Measurements from ENCODE around the gene CPA1. TPM values are rescaled to one million over a fixed set of nuclear protein-coding genes. Genes with fewer than 3 reads are reported as not detected.

CPA1 gene
- total RNA-seq, 1 donor from 2014 or later: 0.41 TPM

DNA sequence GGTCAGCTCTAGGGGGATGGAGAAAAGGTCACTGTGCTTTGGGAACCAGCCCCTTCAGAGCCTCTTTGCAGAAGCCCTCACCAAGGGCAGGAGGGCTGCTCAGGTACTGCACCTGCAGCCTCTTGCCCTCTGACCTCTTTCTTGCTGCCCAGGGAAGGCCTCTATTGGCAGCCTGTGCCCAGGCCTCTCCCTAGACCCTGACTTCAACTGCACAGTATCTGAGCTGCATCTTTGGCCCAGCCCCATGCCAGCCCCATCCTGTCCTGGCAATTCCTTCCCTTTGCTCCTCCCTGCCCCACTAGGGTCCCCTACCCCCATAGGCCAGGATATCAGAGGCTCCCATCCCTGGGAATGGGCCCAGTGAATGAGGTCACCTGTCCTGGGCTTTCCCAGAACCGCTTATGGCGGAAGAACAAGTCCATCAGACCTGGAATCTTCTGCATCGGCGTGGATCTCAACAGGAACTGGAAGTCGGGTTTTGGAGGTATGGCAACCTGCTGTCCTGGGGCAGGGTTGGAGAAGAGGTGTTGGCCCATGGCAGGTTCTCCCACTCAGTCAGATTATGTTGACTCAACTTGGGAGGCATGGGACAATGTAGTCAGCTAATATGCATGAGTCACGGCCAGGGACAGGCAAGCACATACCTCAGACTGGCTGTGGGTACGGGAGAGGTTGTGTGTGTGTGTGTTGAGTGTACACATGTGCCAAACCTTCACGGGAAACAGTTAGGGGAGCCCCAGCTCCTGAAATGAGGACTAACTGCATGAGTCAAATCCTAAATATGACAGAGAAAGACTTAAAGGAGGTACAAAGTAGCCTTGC is 17.1 kb upstream of the CPA1 start:
- peaks cover 31% of the 10 kb centered on the region for H3K4me1 Mint-ChIP-seq (ENCODE audit: unreplicated experiment)
- peaks cover 10% of the 10 kb centered on the region for H3K36me3 Mint-ChIP-seq
- H3K27me3 Mint-ChIP-seq: no peaks in the 10 kb centered on the region
- peak overlapping the region; percentile 85 for H3K27ac Mint-ChIP-seq
- no peak for DNase-seq (ENCODE audit: extremely low spot score, unreplicated experiment)
- no peak overlapping the region for H3K4me3 Mint-ChIP-seq
- TF ChIP-seq, protein P1, sequence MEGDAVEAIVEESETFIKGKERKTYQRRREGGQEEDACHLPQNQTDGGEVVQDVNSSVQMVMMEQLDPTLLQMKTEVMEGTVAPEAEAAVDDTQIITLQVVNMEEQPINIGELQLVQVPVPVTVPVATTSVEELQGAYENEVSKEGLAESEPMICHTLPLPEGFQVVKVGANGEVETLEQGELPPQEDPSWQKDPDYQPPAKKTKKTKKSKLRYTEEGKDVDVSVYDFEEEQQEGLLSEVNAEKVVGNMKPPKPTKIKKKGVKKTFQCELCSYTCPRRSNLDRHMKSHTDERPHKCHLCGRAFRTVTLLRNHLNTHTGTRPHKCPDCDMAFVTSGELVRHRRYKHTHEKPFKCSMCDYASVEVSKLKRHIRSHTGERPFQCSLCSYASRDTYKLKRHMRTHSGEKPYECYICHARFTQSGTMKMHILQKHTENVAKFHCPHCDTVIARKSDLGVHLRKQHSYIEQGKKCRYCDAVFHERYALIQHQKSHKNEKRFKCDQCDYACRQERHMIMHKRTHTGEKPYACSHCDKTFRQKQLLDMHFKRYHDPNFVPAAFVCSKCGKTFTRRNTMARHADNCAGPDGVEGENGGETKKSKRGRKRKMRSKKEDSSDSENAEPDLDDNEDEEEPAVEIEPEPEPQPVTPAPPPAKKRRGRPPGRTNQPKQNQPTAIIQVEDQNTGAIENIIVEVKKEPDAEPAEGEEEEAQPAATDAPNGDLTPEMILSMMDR (conservative IDR thresholded peaks at IDR 0.05): no peak
- peaks cover 4% of the 10 kb centered on the region for H3K9me3 Mint-ChIP-seq

DNA sequence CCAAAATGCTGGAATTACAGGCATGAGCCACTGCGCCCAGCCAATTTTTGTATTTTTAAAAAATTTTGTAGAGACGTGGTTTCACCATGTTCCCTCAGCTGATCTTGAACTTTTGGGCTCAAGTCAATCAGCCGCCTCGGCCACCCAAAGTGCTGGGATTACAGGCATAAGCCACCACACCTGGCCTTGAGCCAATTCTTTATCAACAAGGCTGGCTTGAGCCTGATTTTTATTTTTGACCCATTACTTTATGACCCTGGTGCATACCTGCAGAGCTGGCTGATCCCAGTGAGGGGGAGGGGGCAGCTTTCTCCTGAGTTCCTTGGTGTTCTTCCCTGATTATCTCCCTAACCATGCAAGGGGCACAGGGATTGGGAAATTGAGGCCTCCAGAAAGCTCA is 15.8 kb upstream of the CPA1 start:
- Mint-ChIP-seq H3K4me3 (no peak overlapping the region), H3K27me3 (no peaks in the 10 kb centered on the region), H3K9me3 (no peaks in the 10 kb centered on the region), H3K36me3 (peaks cover 8% of the 10 kb centered on the region), H3K27ac (no peak overlapping the region), H3K4me1 (ENCODE audit: unreplicated experiment) (peaks cover 43% of the 10 kb centered on the region)
- TF ChIP-seq, protein P1 (conservative IDR thresholded peaks at IDR 0.05): no peak
- DNase-seq (ENCODE audit: extremely low spot score, unreplicated experiment): no peak

DNA sequence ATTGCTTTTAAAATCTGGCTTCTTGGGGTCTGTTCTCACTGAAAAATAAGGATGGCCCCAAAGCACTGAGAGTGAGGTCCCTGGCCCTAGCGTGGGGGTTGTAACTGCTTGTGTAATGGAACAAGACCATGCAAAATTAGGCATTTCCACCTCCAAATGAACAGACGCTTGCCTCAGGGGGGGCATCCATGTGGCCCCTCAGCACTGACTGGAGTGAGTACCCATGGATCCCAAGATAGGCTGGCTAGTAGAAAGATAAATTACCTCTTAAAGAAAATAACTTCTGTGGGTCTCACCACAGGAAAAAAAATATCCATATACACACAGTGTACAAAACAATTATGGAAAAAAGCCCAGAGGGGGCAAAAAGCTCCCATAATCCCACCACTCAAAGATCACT is 15.2 kb upstream of the CPA1 start:
- no peak for DNase-seq (ENCODE audit: extremely low spot score, unreplicated experiment)
- TF ChIP-seq, protein P1 (conservative IDR thresholded peaks at IDR 0.05): no peak
- no peaks in the 10 kb centered on the region for H3K9me3 Mint-ChIP-seq
- peaks cover 4% of the 10 kb centered on the region for H3K36me3 Mint-ChIP-seq
- H3K27ac Mint-ChIP-seq: peak overlapping the region; percentile 86
- no peaks in the 10 kb centered on the region for H3K27me3 Mint-ChIP-seq
- H3K4me1 Mint-ChIP-seq (ENCODE audit: unreplicated experiment): peaks cover 50% of the 10 kb centered on the region
- peak overlapping the region; percentile 44 for H3K4me3 Mint-ChIP-seq

DNA sequence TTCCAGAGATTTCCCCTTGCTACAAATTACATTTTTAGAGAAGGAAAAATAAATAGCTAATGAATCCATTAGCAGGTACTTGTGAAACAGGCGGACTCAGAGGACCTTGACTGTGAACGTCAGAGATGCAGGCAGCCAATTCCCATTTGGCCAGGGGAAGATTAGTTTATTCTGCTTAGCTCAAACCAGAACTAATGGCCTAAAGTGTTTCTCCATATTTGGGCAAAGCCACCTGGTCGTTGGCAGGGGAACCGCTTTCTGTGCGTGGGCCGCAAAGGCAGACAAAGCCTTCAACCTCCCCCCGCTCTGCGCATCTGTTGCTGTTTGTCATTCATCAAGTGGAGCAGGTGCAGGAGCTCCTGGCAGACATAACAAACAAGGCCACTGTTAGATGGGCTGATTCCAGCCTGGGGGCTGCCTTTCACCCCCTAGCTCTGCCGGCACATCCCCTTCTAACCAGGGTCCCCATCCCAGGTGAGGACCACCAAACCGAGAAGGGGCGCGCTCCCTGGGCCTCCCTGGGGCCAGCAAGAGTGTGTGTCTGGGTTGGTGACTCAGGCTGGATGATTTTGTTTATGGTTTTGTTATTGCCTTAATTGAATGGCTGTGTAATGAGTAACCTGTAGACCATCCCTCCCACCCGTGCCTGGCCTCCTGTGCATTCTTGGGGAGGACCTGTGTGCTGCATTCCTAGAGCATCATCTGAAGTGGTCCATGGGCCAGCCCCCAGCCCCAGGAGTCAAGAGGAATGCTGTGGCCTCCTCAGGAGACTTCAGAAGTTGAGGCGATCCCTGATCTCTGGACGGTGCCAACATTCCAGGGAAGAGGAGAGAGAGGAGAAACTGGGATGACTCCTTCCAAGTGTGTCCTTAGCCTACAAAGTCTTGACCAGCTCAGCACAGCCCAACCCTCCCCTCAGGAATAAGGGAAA is 14.5 kb upstream of the CPA1 start:
- no peaks in the 10 kb centered on the region for H3K9me3 Mint-ChIP-seq
- H3K36me3 Mint-ChIP-seq: no peaks in the 10 kb centered on the region
- H3K4me1 Mint-ChIP-seq (ENCODE audit: unreplicated experiment): peaks cover 54% of the 10 kb centered on the region
- DNase-seq (ENCODE audit: extremely low spot score, unreplicated experiment): no peak
- H3K27me3 Mint-ChIP-seq: no peaks in the 10 kb centered on the region
- peak overlapping the region; percentile 86 for H3K27ac Mint-ChIP-seq
- peak overlapping the region; percentile 44 for H3K4me3 Mint-ChIP-seq
- TF ChIP-seq, protein P1 (conservative IDR thresholded peaks at IDR 0.05): no peak

DNA sequence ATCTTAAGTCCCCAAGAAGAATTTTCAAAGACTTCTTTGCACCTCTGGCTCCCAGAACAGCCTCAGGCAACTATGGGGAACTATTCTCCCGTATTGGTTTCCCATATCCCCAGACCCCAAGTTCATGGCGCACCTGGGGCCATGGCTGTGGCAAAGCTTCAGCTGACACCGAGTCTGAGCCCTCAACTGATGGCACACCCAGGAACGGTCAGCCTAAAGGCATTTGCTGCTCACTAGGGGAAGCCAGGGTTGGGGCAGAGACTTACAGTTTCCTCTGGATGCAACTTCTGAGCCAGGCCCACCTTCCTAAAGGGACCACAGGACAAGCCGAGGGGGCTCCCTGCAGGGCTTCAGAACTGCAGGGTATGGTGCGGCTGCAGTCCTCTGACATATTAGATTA is 13.7 kb upstream of the CPA1 start:
- Mint-ChIP-seq H3K27ac (peak overlapping the region; percentile 63), H3K36me3 (no peaks in the 10 kb centered on the region), H3K9me3 (no peaks in the 10 kb centered on the region), H3K4me3 (no peak overlapping the region), H3K4me1 (ENCODE audit: unreplicated experiment) (peaks cover 54% of the 10 kb centered on the region), H3K27me3 (no peaks in the 10 kb centered on the region)
- TF ChIP-seq, protein P1 (conservative IDR thresholded peaks at IDR 0.05): no peak
- no peak for DNase-seq (ENCODE audit: extremely low spot score, unreplicated experiment)

All from type B pancreatic cell (in vitro differentiated cells).